ENCODE results near the gene ZNF77.

- TF ChIP-seq CTCF (IDR thresholded peaks at IDR 0.05): no peak
- TF ChIP-seq POLR2A (IDR thresholded peaks at IDR 0.05): no peak
These were observed 43.0 kb upstream of the ZNF77 start for GRCh38 chr19:2987797-2988196.

Data from thyroid gland (tissue), 4 donors.